NCI-H446 treated with DMSO at 0.1 percent for 48 hours (cell line): ENCODE results near the gene COA6.
"Not testable (repeated sequence)": the region's sequence is repeated elsewhere in the genome, so short reads cannot be mapped to it uniquely, and the experiment has no call there.

Source experiments
- DNase-seq: peaks from one replicate; lab custom pipeline; 2025; lab: John Stamatoyannopoulos, UW

The COA6 gene

GRCh38 chr1:234369784-234370183 lies 3.5 kb upstream of the COA6 start:
- no peak for DNase-seq

- no peak for DNase-seq
Observed at GRCh38 chr1:234371414-234371813, 1.8 kb upstream of the COA6 start.

GRCh38 chr1:234372011-234372757 lies 1.1 kb upstream of the COA6 start:
- DNase-seq: no peak

GRCh38 chr1:234373959-234374254 lies 651 bp downstream of the COA6 start:
- no peak for DNase-seq

- DNase-seq: no peak
Observed at GRCh38 chr1:234375672-234376071, 2.4 kb downstream of the COA6 start.

GRCh38 chr1:234379591-234380109 lies 6.4 kb downstream of the COA6 start:
- not testable (repeated sequence) for DNase-seq

- DNase-seq: no peak
Observed at GRCh38 chr1:234381699-234382555, 8.7 kb downstream of the COA6 start.

- DNase-seq: no peak
Observed at GRCh38 chr1:234386122-234386521, 12.9 kb downstream of the COA6 start.

- DNase-seq: no peak
Observed at GRCh38 chr1:234388094-234388493, 14.8 kb downstream of the COA6 start.

- DNase-seq: no peak
Observed at GRCh38 chr1:234393190-234393589, 19.9 kb downstream of the COA6 start.

GRCh38 chr1:234395297-234395696 lies 22.0 kb downstream of the COA6 start:
- no peak for DNase-seq

GRCh38 chr1:234396092-234396491 lies 22.8 kb downstream of the COA6 start:
- DNase-seq: no peak

- no peak for DNase-seq
Observed at GRCh38 chr1:234396871-234397270, 23.6 kb downstream of the COA6 start.

GRCh38 chr1:234397732-234398131 lies 24.5 kb downstream of the COA6 start:
- no peak for DNase-seq

GRCh38 chr1:234398849-234399381 lies 25.7 kb downstream of the COA6 start:
- no peak for DNase-seq

- not testable (repeated sequence) for DNase-seq
Observed at GRCh38 chr1:234399515-234399914, 26.3 kb downstream of the COA6 start.

GRCh38 chr1:234400773-234401172 lies 27.5 kb downstream of the COA6 start:
- DNase-seq: no peak

GRCh38 chr1:234401658-234402057 lies 28.4 kb downstream of the COA6 start:
- no peak for DNase-seq

GRCh38 chr1:234402939-234403338 lies 29.7 kb downstream of the COA6 start:
- no peak for DNase-seq

- no peak for DNase-seq
Observed at GRCh38 chr1:234405676-234406075, 32.4 kb downstream of the COA6 start.

- no peak for DNase-seq
Observed at GRCh38 chr1:234406871-234407270, 33.6 kb downstream of the COA6 start.

GRCh38 chr1:234408757-234409156 lies 35.5 kb downstream of the COA6 start:
- DNase-seq: no peak

GRCh38 chr1:234409328-234409727 lies 36.1 kb downstream of the COA6 start:
- DNase-seq: no peak
